NCI-H146 treated with DMSO at 0.1 percent for 48 hours (cell line): Measurements from ENCODE around the gene AXDND1.
"Not testable (repeated sequence)": the region's sequence is repeated elsewhere in the genome, so short reads cannot be mapped to it uniquely, and the experiment has no call there.

Experiments
- DNase-seq: peaks from one replicate; lab custom pipeline; 2025; ENCODE audit not compliant: unreplicated experiment; lab: John Stamatoyannopoulos, UW

The AXDND1 gene

GRCh38 chr1:179365342-179366092 is at the start of gene AXDND1:
AXDND1 (plus strand) TSS chr1:179365971; CDS start chr1:179366510, 539 bp downstream.
- DNase-seq: peak; percentile 65

- DNase-seq: no peak
Observed at GRCh38 chr1:179318491-179318890, 47.3 kb upstream of the AXDND1 start.

- DNase-seq: no peak
Observed at GRCh38 chr1:179321533-179322216, 44.1 kb upstream of the AXDND1 start.

- DNase-seq: no peak
Observed at GRCh38 chr1:179322557-179322956, 43.2 kb upstream of the AXDND1 start.

- DNase-seq: no peak
Observed at GRCh38 chr1:179323436-179323835, 42.3 kb upstream of the AXDND1 start.

- no peak for DNase-seq
Observed at GRCh38 chr1:179325836-179326235, 39.9 kb upstream of the AXDND1 start.

- no peak for DNase-seq
Observed at GRCh38 chr1:179326746-179327145, 39.0 kb upstream of the AXDND1 start.

GRCh38 chr1:179327196-179327595 is 38.6 kb upstream of the AXDND1 start:
- no peak for DNase-seq

GRCh38 chr1:179327679-179328078 is 38.1 kb upstream of the AXDND1 start:
- no peak for DNase-seq

GRCh38 chr1:179329862-179330261 is 35.9 kb upstream of the AXDND1 start:
- DNase-seq: no peak

- no peak for DNase-seq
Observed at GRCh38 chr1:179334440-179334839, 31.3 kb upstream of the AXDND1 start.

- no peak for DNase-seq
Observed at GRCh38 chr1:179337288-179337687, 28.5 kb upstream of the AXDND1 start.

- DNase-seq: no peak
Observed at GRCh38 chr1:179337942-179338560, 27.7 kb upstream of the AXDND1 start.

- DNase-seq: no peak
Observed at GRCh38 chr1:179340918-179341317, 24.9 kb upstream of the AXDND1 start.

GRCh38 chr1:179341943-179342547 is 23.7 kb upstream of the AXDND1 start:
- no peak for DNase-seq

GRCh38 chr1:179342740-179343404 is 22.9 kb upstream of the AXDND1 start:
- no peak for DNase-seq

- DNase-seq: no peak
Observed at GRCh38 chr1:179351281-179351680, 14.5 kb upstream of the AXDND1 start.

GRCh38 chr1:179352236-179352635 is 13.5 kb upstream of the AXDND1 start:
- DNase-seq: no peak

GRCh38 chr1:179353546-179353945 is 12.2 kb upstream of the AXDND1 start:
- DNase-seq: no peak

GRCh38 chr1:179361631-179362030 is 4.1 kb upstream of the AXDND1 start:
- DNase-seq: not testable (repeated sequence)
